HEK293T (cell line): Measurements from ENCODE around the gene M1AP.

ENCODE experiments used
- BHLHE40 ChIP-seq: fragments of 450-650 bp; IDR thresholded peaks from 2 replicates; pipeline ENCODE4 v1.6.1; 2016; ENCODE audit warnings: mild to moderate bottlenecking, moderate library complexity, borderline replicate concordance
- FOXA1 ChIP-seq: fragments of 450-650 bp; IDR thresholded peaks from 2 replicates; pipeline ENCODE4 v1.6.1; 2016; ENCODE audit warnings: mild to moderate bottlenecking
- PKNOX1 ChIP-seq: fragments of 450-650 bp; IDR thresholded peaks from 2 replicates; pipeline ENCODE4 v1.6.1; 2016
- SP1 ChIP-seq: fragments of 450-650 bp; IDR thresholded peaks from 2 replicates; pipeline ENCODE4 v1.6.1; 2017
- SUZ12 ChIP-seq: fragments of 450-650 bp; IDR thresholded peaks from 2 replicates; pipeline ENCODE4 v1.6.1; 2016; ENCODE audit warnings: mild to moderate bottlenecking
- TARDBP ChIP-seq: fragments of 450-650 bp; IDR thresholded peaks from 2 replicates; pipeline ENCODE4 v1.6.1; 2016

GRCh38 chr2:74620671-74621070 is 27.5 kb downstream of the M1AP start:
- no peak for TF ChIP-seq SP1
- no peak for TF ChIP-seq SUZ12
- no peak for TF ChIP-seq FOXA1
- TF ChIP-seq BHLHE40 = no peak
- TF ChIP-seq PKNOX1 = no peak
- TF ChIP-seq TARDBP = no peak
